NCI-H1048 (cell line): ENCODE data around the gene PTPRT.

Source experiments
- DNase-seq: peaks from one replicate; lab custom pipeline; 2025; lab: John Stamatoyannopoulos, UW

PTPRT gene

GRCh38 chr20:42795111-42795695 is 394.5 kb downstream of the PTPRT start:
- peak; percentile 61 for DNase-seq

- no peak for DNase-seq
Measured at GRCh38 chr20:42792052-42792451, 397.7 kb downstream of the PTPRT start.

GRCh38 chr20:42790111-42790510 is 399.6 kb downstream of the PTPRT start:
- DNase-seq, result no peak

- DNase-seq, result no peak
Measured at GRCh38 chr20:42788707-42789106, 401.0 kb downstream of the PTPRT start.

GRCh38 chr20:42785041-42785440 is 404.7 kb downstream of the PTPRT start:
- DNase-seq, result no peak

GRCh38 chr20:42779216-42779615 is 410.5 kb downstream of the PTPRT start:
- DNase-seq, result peak; percentile 54

- DNase-seq, result no peak
Measured at GRCh38 chr20:42775866-42776265, 413.8 kb downstream of the PTPRT start.

GRCh38 chr20:42775037-42775436 is 414.7 kb downstream of the PTPRT start:
- DNase-seq, result no peak

- no peak for DNase-seq
Measured at GRCh38 chr20:42763015-42763414, 426.7 kb downstream of the PTPRT start.

- no peak for DNase-seq
Measured at GRCh38 chr20:42756991-42757390, 432.7 kb downstream of the PTPRT start.

GRCh38 chr20:42754706-42755105 is 435.0 kb downstream of the PTPRT start:
- DNase-seq, result no peak

- no peak for DNase-seq
Measured at GRCh38 chr20:42752620-42753019, 437.1 kb downstream of the PTPRT start.

GRCh38 chr20:42749556-42749955 is 440.1 kb downstream of the PTPRT start:
- peak; percentile 76 for DNase-seq

GRCh38 chr20:42747765-42748411 is 441.8 kb downstream of the PTPRT start:
- no peak for DNase-seq

- DNase-seq, result no peak
Measured at GRCh38 chr20:42744756-42745465, 444.8 kb downstream of the PTPRT start.

- no peak for DNase-seq
Measured at GRCh38 chr20:42742926-42743325, 446.8 kb downstream of the PTPRT start.

GRCh38 chr20:42741906-42742305 is 447.8 kb downstream of the PTPRT start:
- DNase-seq, result no peak

GRCh38 chr20:42740226-42740870 is 449.4 kb downstream of the PTPRT start:
- DNase-seq, result no peak

- DNase-seq, result no peak
Measured at GRCh38 chr20:42739683-42740082, 450.0 kb downstream of the PTPRT start.

- DNase-seq, result no peak
Measured at GRCh38 chr20:42735539-42735938, 454.2 kb downstream of the PTPRT start.

- no peak for DNase-seq
Measured at GRCh38 chr20:42734660-42735368, 454.9 kb downstream of the PTPRT start.

- DNase-seq, result no peak
Measured at GRCh38 chr20:42721923-42722322, 467.8 kb downstream of the PTPRT start.
